HG03571 (cell line): Measurements from ENCODE around the gene EYS.
"Not testable (repeated sequence)": the region's sequence is repeated elsewhere in the genome, so short reads cannot be mapped to it uniquely, and the experiment has no call there.

Source experiments
- ATAC-seq: cut with Tn5 transposase; IDR thresholded peaks from one replicate; pipeline ENCODE4 v1.9.1; 2021; ENCODE audit not compliant: unreplicated experiment

Gene EYS

DNA sequence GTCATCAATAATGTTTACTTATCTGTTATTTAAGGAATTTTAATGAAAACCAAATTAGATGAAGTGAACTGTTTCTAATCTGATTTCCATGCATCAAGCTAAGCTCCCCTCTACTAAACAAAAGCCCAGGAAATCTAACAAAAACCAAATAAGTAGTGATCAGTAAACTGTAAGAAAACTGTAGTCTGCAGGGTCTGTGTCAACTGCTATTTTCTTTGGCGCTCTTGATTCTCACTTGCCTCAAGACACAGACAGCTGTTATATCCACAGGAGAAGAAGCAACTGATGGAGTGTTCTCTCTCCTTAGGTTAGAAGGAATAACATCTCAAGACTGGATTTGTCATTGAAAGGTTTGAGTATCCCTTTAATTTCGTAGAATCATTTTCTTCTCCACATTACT, 1777.9 kb downstream of the EYS start:
- ATAC-seq, result no peak

DNA sequence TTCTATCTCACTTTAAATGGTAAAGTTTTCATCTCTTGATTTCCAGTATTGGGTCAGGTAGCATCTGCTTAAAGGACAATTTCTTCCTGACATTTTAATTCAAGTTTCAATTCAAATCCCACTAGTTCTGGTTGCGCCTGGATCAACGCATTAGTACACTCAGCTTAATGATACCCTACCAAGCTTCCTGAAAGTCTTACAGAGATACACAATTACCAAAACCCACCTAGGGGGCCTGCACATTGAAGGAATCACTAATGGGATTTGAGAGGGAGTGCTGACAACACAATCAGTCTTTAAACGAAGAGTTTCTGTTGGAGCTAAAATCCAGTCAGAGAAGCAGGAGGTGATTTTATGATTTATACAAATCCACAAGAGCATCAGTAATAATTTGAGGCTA, 1778.4 kb downstream of the EYS start:
- ATAC-seq, result no peak

DNA sequence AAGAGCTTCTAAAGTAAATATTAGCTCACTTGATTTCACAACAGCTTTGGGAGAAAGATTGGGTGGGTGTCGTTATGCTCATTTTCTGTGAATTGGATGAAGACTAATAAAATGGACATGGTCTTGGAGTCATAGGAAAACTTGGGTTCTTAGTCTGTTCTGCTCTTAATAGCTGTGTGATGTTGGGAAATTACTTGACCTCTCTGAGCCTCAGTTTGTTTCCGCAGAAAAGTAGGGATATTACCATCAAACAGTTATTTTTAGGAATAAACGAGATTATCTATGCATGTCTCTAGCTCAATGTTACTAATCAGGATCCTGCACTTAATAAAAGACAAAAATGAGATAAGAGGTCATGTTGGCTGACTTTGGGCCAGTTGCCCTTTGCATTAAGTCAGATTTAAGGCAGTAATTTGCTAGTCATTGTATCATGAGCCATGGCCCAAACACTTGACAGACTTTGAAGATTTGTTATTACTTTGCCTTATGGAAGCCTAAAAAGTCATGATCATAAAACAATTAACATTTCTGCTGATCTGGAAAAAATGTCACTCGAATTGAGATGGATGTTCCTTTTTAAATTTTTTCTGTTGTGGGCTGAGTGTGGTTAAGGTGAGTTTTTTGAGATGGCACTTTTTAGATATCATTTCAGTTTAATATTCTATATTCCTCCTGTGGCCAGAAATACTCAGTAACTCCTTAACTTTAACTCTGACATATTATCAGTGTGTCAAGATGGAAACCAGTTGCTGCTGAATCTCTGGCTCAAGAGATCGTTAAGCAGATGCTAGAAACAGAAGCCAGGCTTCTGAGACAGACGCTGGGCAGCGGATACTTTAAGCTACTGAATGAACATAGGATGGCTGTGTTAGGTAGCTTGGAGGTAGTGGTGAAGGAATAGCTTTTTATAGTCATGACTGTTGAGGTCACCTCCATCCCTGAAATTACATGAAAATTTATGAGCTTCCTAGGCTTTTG, 1779.8 kb downstream of the EYS start:
- ATAC-seq, result no peak

DNA sequence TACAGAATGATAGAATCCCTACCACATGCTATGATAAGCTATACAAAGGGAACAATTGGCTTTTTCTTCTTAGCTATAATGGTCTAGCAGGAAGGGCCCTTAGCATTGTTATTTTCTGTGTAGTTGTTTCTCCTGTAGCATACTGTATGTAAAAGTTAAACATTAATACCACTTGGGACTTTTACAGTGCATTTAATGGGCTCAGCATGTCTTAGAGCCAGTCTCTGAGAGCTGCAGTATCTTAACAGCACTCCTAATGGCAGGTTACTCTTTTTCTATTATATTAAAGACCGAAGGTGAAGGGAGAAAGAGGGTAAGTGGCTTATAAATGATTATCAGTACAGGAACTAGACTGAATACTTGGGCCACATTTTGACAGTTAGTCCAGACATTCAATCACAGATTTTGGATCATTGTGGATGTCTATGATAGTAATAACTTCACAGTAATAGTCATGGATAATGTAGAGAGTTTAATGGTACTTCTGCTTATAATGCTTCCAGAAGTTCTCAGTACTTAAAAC, 1780.7 kb downstream of the EYS start:
- ATAC-seq, result no peak

DNA sequence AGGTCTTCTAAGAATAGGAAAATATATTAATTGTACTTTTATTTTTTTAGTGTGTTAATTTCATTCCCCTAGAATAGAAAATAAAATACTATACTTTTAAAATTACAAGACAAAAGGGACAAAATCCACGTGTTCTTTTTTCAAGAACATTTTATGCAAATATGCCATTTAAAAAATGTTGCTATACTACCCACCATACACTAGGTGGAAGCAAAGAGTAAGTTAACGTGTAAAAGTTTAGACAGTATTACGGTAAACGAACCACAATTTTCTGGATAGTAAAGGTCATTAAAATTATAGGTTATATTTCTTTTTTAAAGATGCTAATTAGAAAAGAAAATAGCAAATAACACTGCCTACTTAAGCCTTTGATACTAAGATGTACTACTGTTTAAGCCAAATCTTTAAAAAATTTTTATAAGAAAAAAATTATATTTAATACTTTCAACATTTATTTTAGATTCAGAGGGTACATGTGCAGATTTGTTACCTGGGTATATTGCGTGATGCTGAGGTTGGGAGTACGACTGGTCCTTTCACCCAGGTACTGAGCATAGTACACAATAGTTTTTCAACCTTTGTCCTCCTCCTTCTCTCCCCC, 1783.8 kb downstream of the EYS start:
- ATAC-seq, result peak; percentile 70

DNA sequence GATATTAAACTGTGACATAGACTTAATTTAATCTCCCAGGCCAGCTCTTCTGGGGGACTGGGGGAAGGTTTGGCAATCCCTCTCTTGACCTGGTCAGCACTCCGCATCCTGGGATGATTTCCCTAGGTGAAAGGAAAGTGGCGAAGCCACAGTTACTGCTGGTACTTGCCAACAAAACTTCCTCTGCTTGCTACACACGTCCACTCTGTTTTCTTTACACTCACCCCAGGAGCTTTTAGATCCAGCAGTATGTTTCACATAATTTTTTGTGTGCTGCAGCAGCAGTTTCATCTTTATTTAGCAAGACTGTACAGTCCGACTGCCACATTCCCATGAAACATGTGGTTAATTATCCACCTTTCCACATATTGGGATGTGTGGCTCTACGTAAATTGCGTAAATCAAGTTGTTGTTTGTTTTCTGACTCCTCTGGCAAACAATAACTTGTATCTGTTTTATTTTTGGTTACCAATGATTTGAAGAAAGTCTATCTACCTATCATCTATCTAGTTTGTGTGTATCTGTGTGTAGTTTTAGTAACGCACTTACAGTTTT, 1787.4 kb downstream of the EYS start:
- ATAC-seq, result no peak

DNA sequence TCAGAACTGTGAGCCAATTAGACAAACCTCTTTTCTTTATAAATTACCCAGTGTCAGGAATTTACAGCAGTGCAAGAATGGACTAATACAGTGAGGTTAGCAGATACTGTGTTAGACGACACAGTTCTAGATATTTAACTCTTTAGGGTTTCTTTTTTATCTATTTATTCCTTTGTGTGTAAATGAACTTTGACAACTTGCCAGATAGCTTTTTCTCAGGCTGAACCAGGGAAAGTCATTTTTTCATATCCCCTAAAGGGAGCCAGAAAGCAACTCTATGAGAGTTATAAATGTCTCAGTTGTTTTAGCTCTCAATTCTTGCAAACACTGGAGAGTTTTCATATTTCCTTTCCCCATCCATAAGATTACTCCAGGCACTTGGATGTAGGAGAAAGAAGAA, 1794.1 kb downstream of the EYS start:
- ATAC-seq, result no peak

DNA sequence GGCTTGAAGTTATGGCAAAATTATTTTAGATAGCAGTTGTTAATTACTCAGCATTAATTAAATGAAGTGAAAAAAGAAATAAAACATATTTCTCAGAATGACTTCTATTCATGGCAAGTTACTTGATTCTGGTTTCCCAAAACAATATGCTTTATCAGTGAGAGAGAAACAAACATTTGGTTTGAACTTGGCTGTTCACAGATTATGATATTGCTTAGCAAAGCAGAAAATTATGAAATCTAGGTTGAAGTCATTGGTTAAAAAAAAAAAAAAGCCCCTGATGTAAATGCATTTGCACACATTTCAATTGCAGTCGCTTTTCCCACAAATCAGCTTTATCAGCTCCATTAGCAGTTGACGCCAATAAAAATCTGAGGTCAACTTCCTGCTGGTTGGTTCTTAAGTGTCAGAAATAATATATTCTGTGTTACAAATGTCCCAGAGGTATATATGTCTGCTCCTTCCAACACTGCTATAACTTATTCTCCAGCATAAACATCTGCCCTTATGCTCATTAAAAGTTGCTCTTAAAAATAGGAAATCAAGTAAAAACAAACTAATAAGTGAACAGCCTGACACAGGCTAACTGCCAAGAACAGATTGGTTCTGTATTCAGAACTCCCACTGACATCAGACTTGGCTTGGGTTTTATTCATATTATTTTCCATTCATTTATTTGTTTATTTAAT, 1796.0 kb downstream of the EYS start:
- no peak for ATAC-seq

DNA sequence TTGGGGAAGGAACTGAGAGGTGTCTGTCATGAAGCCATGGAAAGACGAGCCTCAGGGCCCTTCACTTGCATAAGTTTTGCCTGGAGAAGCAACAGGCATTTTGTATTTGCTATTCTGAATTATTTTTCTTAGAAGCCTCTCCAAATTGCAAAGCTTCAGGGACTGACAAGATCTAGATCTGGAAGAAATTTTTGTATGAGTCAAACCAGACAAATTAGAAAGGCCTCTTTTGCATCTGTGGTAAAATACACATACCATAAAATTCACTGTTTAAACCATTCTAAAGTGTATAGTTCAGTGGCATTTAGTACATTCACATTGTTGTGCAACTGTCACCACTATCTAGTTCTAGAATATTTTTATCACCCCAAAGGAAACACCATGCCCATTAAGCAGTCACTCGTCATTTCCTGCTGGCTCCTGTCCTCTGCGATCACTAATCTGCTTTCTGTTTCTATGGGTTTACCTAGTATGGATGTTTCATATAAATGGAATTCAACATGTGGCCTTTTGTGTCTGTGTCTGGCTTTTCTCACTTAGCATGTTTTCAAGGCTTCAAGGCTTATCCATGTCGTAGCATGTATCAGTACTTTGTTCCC, 1802.3 kb downstream of the EYS start:
- ATAC-seq, result no peak

DNA sequence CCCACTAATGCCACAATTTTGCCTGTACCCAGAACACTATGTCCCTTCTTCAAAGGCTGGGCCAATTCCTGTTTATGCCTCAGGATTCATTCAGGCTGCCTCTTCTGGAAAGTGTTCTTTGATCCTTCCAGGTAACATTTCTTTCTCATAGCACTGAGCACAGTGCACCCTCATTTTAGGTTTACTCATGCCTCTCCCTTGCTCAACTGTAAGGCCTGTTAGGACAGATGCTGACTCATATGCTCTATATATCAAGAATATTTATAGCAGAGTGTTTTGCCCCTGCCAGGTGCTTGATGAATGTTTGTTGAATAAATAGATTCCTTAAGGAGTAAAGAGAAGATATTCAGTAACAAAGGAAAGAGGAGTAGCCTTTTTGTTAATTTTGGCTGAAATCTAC, 1807.5 kb downstream of the EYS start:
- no peak for ATAC-seq

DNA sequence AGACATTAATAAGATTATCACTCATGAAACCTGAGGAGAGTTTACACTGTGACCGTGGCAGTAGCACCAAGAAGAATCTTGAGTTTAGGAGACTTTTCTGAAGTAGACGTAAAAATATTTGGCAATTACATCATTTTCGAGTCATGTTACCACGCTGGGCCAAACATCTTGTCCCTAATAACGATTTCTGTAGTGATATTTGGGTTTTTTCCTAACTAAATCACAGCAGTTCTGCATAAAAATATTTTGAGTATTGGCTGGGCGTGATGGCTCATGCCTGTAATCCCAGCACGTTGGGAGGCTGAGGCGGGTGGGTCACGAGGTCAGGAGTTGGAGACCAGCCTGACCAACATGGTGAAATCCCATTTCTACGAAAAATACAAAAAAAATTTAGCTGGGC, 1809.1 kb downstream of the EYS start:
- no peak for ATAC-seq

DNA sequence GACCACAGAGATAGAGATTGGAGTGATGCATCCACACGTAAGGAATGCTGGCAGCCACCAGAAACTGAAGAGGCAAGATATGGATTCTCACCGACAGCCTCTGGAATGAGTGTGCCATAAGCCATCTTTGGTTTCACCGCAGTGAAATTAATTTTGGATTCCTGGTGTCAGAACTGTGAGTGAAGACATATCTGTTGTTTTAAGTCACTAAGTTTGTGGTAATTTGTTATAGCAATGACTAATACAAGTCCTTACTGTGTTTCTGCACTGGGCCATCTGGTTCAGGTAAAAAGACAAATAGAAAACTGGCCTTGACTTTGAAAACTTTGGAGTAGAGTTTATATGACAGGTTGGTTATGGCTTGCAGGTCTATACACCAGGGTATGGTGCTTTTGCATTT, 1809.6 kb downstream of the EYS start:
- no peak for ATAC-seq

DNA sequence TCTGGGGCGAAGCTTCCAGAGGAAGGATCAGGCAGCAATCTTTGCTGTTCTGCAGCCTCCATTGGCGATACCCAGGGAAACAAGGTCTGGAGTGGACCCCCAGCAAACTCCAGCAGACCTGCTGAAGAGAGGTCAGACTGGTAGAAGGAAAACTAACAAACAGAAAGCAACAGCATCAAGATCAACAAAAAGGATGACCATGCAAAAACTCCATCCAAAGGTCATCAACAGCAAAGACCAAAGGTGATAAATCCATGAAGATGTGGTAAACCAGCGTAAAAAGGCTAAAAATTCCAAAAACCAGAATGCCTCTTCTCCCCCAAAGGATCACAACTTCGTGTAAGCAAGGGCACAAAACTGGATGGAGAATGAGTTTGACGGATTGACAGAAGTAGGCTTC, 1818.6 kb downstream of the EYS start:
- ATAC-seq, result no peak

DNA sequence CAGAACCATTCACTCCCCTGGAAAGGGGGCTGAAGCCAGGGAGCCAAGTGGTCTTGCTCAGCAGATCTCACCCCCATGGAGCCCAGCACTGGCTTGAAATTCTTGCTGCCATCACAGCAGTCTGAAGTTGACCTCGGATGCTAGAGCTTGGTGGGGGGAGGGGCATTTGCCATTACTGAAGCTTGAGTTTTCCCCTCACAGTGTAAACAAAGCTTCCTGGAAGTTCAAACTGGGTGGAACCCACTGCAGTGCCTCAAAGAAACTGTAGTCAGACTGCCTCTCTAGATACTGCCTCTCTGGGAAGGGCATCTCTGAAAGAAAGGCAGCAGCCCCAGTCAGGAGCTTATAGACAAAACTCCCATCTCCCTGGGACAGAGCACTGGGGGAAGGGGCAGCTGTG, 1819.2 kb downstream of the EYS start:
- ATAC-seq, result not testable (repeated sequence)

DNA sequence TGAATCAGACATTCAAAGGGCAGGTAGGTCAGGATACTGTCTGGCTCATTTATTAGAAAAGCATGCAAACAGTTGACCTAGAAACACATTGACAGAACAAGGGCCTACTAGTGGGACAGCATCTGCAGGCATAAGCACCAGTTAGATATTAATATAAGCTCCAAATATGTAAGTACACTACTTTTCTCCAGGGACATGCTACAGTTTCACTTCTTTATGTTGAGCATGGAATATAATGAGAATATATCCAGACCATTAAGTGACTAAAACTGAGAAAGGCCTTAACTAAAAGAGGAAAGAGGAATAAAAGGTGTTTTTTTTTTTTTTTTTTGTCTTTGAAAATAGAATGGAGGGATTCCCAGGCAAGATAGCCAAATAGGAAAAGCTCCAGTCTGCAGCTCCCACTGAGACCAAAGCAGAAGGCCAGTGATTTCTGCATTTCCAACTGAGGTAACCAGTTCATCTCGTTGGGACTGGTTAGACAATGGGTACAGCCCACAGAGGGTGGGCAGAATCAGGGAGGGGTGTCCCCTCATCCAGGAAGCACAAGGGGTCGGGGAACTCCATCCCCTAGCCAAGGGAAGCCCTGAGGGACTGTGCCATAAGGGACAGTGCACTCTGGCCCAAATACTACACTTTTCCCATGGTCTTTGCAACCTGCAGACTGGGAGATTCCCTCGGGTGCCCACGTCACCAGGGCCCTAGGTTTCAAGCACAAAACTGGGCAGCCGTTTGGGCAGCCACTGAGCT, 1819.8 kb downstream of the EYS start:
- ATAC-seq, result no peak

DNA sequence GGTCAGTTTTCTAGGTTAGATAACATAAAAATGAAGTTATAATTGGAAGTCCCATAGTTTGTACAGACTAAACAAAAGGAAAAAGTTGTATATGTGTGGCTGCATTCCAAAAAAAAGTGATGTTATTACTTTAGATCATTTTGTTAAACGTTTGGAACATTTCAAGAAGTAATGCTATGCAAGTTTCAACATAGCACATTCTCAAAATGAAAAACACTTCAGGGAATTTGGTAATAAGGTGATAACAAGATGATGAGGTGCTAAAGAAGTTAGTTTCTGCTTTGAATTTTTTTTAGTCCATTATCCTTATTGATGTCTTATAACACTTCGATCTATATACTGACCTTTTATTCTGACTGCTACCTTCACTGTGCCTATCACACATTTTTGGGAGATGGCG, 1820.7 kb downstream of the EYS start:
- no peak for ATAC-seq

DNA sequence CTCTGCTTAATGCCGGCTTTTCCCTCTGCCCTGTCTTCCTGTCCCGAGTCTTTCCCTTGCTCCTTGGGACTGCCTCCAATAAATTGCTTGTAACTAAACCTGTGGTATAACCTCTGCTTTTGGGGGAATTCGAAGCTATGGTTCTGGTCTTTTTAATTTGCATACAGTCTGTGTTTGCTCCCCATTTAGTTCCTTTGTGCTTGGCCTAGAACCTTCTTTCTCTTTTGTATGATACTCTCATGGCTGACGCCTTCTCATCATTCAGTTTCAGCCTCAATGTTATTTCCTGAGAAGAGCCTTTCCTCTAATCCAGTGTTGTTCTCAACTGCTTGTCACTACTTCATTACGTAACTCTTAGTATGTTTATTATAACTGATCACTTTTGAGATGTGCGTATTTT, 1823.4 kb downstream of the EYS start:
- no peak for ATAC-seq

DNA sequence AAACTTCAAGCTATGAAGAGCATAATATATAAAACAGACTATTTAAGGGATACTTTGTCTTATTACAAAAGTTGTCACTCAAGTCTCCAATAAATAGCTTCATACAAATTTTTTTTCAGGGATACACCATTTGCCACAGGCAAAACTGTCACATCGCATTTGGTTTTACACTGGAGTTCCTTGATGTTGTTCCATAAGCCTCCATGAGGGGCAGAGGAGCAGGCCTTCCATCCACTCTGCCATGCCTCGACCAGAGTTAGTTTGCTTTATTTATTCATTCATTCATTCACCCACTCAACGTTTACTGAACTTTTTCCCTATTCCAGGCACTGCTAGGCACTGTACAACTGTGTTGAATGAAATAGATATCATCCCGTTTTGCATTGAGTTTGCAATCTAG, 1824.8 kb downstream of the EYS start:
- ATAC-seq, result no peak

DNA sequence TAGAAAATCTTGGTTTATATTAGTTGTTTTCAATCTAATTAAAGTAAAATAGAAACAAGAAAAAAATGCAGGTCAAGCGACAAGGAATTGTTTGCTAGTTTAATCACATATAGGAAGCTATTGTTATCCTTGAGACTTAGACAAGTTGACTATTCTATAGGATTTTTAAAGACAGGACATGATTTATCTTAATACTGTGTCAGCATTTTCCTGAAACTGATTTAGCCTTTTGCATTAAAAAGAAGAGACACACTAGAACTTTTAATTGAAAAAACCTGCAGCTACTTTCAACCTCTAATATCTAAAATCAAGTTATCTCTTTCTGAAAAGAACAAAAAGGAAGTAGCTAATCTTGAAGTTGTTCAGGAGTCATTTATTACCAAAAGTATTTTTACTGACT, 1825.2 kb downstream of the EYS start:
- no peak for ATAC-seq

DNA sequence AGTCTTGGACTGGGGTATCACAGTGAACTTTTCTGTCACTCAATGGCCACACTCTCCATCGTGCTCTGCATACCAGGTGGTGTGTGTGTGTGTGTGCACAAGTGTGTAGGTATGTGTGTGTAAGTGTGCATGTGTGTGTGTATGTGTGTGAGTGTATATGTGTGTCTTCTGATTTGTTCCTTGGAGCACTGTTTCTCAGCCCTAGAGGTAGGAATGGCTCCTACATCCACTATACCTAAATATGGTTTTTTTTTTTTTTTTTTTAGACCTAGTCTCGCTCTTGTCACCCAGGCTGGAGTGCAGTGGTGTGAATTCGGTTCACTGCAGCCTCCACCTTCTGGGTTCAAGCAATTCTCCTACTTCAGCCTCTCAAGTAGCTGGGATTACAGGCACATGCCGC, 1834.8 kb downstream of the EYS start:
- ATAC-seq, result no peak
